HG02642 (cell line): ENCODE measurements around the gene EFCAB7.
"Not testable (repeated sequence)": the region's sequence is repeated elsewhere in the genome, so short reads cannot be mapped to it uniquely, and the experiment has no call there.

Experiments
- ATAC-seq: cut with Tn5 transposase; IDR thresholded peaks from one replicate; pipeline ENCODE4 v1.9.1; 2021; ENCODE audit warnings: mild to moderate bottlenecking; ENCODE audit not compliant: unreplicated experiment, poor library complexity

The EFCAB7 gene

DNA sequence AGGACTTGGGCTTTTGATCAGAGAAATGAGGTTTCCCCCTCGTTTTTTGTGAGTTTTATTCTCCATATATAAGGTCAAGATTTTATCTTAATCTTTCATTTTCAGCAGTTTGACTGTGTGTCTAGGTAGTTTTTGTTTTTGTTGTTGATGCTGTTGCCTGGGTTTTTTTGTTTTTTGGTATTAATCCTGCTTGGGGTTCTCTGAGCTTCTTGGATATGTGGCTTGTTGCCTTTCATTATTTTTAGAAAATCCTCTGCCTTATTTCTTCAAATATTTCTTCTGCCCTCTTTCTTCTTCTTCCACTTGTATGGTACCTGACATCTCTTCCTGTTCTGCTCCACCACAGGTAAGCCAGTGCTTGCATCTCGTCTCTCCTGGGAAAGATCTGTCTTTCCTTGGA, 25.0 kb downstream of the EFCAB7 start:
- ATAC-seq, result no peak

DNA sequence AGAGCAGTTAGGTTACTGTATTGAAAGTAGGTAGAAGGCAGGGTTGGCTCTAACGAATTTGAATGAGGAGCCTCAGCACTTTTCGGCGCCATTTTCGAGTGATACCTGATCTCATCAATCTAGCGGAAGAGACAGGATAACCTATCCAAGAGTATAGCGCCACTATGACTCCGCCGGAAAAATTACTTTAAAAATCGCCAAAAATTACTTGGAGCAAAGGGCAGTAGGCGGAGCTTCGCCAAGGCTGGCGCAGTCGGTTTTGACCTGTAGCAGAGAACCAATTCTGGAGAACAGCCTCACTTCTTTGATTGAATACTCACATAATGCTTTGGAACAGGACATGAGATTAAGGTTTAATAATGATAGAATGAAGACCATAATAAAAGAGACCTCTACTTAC, 25.6 kb downstream of the EFCAB7 start:
- no peak for ATAC-seq

DNA sequence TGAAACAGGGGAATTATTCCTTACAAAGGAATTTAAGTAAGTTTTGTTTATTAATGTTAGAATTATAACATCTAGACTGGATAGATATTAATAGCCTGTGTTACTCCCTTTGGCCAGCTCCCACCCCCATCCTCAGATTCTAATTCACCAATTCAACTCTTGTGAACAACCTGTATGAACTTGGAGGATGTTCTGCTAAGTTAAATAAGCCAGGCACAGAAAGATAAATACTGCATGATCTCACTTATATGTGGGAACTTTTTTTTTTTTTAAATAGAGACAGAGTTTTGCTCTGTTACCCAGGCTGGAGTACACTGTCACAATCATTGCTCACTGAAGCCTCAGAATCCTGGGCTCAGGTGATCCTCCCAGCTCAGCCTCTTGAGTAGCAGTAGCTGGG, 32.2 kb downstream of the EFCAB7 start:
- no peak for ATAC-seq

DNA sequence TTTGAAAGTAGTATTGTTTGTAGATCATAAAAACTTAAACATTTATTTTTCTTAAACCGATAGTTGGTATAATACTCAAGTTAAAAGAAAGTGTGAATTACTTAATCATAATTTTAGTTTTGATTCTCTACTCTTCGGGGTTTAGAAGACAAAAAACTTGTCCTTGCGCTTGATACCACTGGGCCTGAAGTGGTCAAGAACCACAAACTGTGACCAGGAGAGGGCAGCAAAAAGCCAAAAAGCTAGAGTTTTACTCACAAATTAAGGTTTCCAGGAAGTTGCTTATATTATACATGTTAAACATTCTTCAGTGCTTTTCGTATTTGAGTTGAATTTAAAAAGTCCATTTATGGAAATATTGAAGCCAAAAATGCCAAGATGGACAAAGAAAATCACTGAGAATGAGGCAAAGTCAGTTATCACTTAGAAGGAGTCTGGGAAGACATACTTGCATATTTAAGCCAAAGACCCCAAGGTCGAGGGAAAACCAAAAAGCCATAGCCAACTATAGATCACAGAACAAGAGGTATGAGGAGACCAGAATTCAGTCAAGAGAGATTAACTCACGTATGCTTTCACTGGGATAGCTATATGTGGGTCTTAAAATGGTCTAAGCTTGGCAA, 34.2 kb downstream of the EFCAB7 start:
- no peak for ATAC-seq

DNA sequence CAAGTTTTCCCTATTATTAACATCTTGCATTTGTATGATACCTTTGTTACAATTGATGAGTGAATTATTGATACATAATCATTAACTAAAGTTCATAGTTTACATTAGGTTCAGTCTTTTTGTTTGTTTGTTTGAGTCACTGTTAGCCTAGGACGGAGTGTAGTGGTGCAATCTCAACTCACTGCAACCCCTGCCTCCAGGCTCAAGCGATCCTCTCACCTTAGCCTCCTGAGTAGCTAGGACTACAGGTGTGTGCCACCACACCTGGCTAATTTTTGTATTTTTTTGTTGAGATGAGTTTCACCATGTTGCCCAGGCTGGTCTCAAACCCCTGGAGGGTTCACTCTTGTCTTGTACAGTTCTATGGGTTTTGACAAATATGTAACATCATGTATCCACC, 36.0 kb downstream of the EFCAB7 start:
- ATAC-seq, result no peak

DNA sequence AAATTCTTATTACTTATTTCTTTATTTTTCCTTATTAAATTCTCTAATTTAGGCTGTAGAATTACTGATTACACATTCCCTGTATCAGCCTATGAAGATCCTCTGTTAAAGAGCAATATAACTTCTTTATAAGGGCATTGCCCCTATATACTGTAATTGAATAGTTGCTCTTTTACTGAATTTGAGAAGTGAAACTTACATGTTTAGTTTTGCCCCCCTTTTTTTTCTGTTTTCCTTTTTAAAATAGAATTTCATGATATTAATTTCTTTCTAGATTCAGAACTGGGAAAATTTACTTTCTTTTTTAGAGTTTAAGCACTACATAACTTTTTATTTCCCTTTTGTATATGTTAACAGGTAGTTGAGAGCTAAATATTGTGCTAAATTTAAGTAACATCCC, 40.4 kb downstream of the EFCAB7 start:
- ATAC-seq, result no peak

DNA sequence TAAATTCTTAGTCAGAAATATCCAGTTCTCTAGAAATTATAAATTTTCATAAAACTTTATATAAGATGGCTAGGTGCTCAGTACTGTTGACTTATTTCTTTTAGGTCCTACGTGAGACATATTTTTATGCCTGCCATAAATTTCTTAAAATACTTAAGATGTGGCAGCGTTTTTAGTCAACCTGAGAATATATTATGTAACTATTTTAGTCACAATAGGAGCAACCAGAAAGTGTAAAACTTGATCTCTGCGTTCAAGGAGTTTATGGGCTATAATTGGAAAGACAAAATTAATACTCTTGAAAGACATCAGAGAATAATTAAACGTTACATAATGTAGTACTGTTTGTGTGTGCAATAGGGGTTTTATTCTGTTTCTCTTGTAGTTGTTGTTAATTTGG, 45.7 kb downstream of the EFCAB7 start:
- ATAC-seq, result no peak

DNA sequence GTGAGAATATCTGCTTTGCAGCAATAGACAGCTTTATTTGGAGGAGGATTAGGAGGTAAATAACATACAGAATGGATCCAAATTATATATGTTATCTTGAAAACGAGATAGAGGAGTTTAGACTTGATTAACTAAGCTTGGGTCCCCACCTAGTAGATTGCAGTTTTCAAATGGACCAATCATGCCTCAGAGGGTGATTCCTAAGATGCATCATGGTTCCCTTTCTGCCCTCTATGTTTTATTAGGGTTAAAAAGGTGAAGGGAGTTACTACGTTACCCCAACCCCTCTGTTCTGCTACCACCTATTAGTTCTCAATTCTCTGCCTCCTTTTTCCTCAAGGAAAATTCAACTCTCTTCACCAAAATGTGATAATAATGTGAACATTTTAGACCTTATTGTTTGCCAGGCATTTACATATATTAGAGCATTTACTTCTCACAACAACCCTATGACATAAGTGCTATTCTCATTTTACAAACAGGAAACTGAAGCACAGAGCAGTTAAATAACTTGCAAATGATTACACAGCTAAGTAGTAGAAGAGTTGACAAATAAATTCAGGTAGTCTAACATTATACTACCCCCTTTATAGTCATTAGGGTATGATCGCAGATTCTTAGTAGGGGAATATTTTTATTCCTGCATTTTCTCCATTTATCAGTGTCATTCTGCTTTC, 46.5 kb downstream of the EFCAB7 start:
- ATAC-seq, result no peak

DNA sequence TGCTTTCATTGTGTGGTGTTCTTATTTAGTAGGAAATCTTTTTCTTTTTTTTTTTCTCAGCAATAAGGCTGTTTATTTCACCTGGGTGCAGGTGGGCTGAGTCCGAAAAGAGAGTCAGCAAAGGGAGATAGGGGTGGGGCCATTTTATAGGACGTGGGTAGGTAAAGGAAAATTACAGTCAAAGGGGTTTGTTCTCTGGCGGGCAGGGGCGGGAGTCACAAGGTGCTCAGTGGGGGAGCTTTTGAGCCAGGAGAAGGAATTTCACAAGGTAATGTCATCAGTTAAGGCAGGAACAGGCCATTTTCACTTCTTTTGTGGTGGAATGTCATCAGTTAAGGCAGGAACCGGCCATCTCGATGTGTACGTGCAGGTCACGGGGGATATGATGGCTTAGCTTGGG, 49.4 kb downstream of the EFCAB7 start:
- ATAC-seq, result not testable (repeated sequence)

DNA sequence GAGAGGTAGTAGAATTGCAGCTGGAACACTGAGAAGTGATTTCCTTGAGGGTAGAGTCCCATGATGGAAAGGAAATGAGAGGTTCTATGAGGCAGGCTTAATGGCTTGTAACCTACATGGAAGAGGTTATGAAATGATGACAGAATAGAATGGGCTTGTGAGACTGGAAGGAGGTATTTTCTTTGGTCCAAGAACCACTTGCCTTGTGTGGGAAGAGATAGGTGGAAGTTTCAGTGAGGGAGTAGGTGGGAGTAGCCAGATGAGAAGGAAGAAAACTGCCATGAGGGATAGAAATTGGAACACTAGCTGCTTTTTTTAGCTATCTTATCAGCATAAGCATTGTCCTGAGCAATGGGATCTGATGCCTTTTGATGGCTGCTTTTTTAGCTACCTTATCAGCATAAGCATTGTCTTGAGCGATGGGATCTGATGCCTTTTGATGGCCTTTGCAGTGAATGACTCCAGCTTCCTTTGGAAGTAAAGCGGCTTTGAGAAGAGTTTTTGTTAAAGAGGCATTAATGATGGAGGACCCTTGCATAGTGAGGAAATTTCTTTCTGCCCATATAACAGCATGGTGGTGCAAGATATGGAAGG, 51.0 kb downstream of the EFCAB7 start:
- not testable (repeated sequence) for ATAC-seq

DNA sequence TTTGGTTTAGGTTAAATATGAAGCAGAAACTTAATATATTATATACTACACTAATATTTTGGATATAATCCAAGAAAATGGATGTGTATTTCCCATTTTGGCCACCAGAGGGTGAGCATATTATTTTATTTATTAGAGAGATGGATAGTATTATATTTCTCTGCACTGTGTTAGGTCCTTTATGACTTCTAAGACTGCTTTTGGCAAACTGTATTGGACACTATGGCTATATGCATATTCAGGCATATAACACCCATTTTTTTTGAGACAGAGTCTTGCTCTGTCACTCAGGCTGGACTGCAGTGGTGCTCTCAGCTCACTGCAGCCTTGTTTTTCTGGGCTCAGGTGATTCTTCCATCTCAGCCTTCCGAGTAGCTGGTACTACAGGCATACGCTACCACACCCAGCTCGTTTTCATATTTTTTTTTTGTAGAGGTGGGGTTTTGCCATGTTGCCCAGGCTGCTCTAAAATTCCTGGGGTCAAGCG, 52.1 kb downstream of the EFCAB7 start:
- no peak for ATAC-seq

DNA sequence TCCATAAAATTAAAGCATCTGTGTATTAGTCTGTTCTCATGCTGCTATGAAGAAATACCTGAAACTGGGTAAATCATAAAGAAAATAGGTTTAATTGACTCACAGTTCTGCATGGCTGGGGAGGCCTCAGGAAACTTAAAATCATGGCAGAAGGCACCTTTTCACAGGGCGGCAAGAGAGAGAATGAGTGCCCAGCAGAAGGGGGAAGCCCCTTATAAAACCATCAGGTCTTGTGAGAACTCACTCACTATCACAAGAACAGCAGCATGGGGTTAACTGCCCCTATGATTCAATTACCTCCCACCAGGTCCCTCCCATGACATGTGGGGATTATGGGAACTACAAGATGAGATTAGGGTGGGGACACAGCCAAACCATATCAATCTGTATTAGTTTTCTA, 63.0 kb downstream of the EFCAB7 start:
- ATAC-seq, result not testable (repeated sequence)

DNA sequence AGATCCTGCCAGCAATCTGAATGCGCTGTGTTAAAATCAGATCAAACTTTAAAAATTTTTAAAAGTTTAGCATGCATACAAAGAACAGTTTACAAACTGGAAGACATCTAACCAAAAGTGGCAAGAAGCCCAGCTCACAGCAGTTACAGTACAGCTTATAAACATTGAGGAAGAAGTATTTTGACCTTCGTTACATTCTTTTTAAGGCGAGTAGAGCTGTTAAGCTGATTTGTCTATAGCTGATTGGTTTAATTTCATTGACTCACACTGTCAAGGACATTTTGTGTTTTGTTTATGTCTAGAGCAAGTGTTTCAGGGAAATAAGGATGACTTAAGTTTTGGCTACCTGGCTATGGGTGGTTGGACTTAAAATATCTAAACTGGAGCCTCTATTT, 66.8 kb downstream of the EFCAB7 start:
- ATAC-seq, result no peak

DNA sequence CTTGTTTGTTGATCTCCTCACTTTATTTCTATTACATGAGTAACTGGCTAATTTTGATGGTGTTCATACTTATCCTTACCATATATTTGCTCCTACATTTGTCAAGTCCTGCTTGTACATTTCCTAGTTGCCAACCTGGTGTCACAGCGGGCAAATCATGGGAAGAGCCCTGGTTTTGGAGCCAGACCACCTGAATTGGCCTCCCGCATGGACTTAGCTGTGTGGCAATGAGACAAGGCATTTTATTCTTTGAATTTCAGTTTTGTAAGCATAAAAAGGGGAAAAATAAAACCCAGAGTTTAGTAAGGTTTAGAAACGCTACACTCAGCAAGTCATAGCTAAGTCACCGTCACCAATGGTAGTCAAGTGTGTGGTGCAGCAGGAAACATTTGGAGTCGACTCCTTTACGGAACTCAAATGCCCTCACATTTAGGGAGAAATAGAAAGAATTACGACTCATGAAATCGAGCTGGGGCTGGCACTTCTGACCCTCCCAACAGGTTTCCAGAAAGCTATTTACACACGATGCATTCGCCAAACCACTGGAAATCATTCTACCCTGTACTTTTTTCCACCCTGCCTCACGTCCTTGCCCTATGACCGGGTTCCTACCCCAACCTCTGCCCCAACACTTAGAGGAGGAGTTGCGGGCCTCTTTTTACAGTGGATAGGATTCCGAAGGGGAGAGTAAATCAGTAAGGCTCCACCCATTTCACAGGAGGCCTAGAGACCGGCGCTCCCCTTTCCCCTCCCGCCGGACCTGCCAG, 69.4 kb downstream of the EFCAB7 start:
- ATAC-seq, result no peak

DNA sequence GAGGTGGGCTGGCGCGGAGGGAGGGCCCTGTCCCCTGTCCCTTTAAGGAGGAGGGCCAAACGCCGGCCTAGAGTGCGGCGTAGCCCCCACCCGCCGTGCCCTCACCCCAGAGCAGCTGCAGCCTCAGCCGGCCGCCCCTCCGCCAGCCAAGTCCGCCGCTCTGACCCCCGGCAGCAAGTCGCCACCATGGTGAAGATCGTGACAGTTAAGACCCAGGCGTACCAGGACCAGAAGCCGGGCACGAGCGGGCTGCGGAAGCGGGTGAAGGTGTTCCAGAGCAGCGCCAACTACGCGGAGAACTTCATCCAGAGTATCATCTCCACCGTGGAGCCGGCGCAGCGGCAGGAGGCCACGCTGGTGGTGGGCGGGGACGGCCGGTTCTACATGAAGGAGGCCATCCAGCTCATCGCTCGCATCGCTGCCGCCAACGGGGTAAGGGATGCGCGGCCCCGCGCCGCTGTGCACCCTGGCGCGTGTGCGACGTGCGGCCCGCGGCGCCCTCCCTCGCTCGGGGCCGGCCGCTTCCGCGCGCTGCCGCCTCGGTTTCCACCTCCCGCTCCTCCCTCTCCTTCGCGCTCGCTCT, 70.1 kb downstream of the EFCAB7 start, which contains the start of gene PGM1:
PGM1 (plus strand) TSS at position 109 of the 583 bp plus-strand sequence; CDS start at position 187, 78 bp downstream.
- ATAC-seq, result peak; percentile 85

DNA sequence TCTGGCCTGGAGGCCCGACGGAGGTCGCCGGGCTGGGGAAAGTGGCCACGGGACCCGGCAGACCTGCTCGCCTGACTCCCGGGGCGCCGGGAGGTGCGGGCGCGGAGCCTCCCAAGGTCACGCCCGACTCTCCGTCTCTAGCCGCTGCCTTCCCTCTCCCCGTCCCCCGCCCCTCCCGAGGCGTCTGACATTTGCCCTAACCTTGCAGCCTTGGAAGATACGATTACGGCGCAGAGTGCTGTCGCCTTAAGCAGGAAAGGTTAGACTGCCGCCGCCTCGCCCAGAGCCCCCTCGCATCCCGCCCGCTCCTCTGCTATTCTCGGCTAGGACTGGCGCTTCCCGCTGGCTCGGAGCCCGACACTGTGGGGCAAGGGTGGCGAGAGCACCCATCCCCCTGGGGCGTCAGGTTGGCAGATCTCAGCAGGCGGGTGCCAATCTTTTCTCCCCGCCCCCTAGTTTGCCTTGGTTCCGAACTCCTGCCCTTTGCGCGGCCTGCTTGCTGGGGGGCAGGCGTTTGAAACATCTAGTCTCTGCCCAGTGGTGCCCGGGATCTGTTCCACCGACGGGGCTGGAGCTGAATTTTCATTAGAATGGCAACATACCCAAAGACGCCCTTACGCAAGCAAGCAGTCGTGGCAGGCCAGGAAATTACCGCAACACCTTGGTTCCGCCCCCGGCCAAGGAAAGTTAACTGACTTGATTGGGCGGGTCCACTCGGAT, 70.7 kb downstream of the EFCAB7 start:
- peak; percentile 51 for ATAC-seq

DNA sequence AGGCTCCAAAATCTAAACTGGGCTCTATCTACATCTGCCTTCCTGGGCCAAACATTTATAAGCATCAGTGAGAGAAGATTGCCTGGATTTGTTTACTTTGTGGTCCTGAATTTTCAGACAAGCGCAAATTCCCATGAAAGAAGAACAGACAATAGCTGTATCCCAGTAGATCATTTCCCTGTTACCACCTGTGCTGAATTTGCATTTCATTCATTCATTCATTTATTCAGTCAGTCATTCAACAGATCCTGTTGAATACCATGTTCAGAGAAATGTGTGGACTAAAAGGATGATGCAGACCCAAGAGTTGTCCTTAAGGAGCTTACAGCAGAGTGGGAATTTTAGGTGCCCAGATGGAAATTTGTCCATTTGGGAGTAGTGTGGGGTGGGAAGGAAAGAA, 72.1 kb downstream of the EFCAB7 start:
- no peak for ATAC-seq

DNA sequence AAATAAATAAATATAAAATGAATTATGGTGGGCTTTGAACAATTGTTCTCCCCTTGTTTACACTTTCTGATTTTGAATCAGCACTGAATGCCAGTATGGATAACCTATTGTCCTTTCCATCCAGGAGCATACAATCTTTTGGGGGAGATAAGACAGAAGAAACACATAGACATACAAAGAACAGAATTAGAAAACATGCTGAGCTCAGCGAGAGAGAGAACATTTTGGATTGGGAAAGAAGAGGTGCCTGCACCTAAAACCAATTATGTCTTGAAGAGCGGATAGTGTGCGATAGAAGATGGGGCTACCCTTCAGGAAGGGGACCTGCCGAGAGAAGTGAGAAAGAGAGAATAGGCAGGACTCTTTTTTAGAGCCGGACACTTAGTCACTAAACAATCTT, 76.5 kb downstream of the EFCAB7 start:
- no peak for ATAC-seq

DNA sequence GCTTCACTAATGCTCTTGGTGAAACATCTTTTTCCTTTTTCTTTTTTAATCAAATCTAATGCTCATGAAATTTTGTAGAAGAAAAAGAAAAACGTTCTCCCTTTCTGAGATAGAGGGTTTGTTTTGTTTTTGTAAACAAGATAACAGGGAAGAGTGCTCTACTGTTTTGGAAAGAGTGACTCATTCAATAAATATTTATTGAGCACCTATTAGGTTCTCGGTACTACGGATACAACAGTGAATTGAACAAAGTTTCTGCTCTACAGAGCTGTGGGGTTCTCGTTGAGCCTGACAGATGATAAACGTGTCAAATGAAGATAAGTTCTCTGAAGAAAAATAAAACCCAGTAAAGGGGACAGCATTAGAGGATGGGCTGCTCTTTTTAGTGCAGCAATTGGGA, 76.9 kb downstream of the EFCAB7 start:
- no peak for ATAC-seq

DNA sequence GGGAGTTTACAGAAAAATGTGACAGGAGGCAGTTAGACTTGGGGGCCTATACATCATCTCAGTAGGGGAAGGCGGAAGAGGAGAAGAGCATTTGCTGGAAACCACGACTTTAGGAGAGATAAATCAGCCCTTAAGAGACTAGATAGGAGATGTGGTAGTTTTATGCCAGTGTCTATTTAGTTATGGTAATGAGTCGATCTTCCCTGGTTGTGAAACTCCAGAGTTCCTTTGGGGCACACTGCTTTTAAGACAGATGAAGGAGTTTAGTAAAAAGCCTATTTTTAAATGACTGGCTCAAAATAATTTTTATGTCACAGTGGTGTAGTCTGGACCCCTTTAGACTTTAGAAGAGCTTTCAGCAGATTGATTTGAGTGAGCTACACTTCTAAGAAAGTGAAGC, 77.7 kb downstream of the EFCAB7 start:
- ATAC-seq, result no peak
